ENCODE results near the gene ZNF644.

Gene ZNF644

GRCh38 chr1:90959352-90960206, 62.3 kb downstream of the ZNF644 start:
- H3K9ac ChIP-seq (ENCODE audit: low read length): no peak overlapping the region
- H3K79me2 ChIP-seq (ENCODE audit: low read length): peaks cover 90% of the 10 kb centered on the region
- peaks cover 11% of the 10 kb centered on the region; the same call in 1 of the 2 replicates for H3K4me1 ChIP-seq (ENCODE audit: low read length)
- no peak overlapping the region for H2AFZ ChIP-seq (ENCODE audit: low read length)
- H3K4me3 ChIP-seq (ENCODE audit: low read length): no peak overlapping the region
- no peaks in the 10 kb centered on the region for H3K9me3 ChIP-seq (replicated peaks; ENCODE audit: insufficient read depth, low read length)
- TF ChIP-seq, protein P1, sequence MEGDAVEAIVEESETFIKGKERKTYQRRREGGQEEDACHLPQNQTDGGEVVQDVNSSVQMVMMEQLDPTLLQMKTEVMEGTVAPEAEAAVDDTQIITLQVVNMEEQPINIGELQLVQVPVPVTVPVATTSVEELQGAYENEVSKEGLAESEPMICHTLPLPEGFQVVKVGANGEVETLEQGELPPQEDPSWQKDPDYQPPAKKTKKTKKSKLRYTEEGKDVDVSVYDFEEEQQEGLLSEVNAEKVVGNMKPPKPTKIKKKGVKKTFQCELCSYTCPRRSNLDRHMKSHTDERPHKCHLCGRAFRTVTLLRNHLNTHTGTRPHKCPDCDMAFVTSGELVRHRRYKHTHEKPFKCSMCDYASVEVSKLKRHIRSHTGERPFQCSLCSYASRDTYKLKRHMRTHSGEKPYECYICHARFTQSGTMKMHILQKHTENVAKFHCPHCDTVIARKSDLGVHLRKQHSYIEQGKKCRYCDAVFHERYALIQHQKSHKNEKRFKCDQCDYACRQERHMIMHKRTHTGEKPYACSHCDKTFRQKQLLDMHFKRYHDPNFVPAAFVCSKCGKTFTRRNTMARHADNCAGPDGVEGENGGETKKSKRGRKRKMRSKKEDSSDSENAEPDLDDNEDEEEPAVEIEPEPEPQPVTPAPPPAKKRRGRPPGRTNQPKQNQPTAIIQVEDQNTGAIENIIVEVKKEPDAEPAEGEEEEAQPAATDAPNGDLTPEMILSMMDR (IDR thresholded peaks at IDR 0.05; ENCODE audit: low read length): no peak
- TF ChIP-seq EZH2 (optimal IDR thresholded peaks at IDR 0.05; ENCODE audit: low read depth, low read length): no peak
- TF ChIP-seq EZH2phosphoT487 (IDR thresholded peaks at IDR 0.05; ENCODE audit: low read length): no peak
- no peak overlapping the region for H3K4me2 ChIP-seq (ENCODE audit: low read depth, low read length)
- H3K27ac ChIP-seq (ENCODE audit: low read length): no peak overlapping the region
- peaks cover 39% of the 10 kb centered on the region for H4K20me1 ChIP-seq (ENCODE audit: insufficient read depth, low read length)
- H3K36me3 ChIP-seq (replicated peaks; ENCODE audit: insufficient read depth, low read length): 0 out of 2 replicates have a peak, but pooled peaks cover 3% of the 10 kb centered on the region
- no peaks in the 10 kb centered on the region for H3F3A ChIP-seq (ENCODE audit: insufficient read depth, low read length)
- H3K27me3 ChIP-seq (replicated peaks; ENCODE audit: insufficient read depth, low read length): no peaks in the 10 kb centered on the region
- no peaks in the 10 kb centered on the region for H3K9me2 ChIP-seq (replicated peaks; ENCODE audit: insufficient read depth, low read length)
- no peak for DNase-seq

GRCh38 chr1:90957497-90957896, 64.3 kb downstream of the ZNF644 start:
- Histone ChIP-seq H3K27me3 (replicated peaks; ENCODE audit: insufficient read depth, low read length) (no peaks in the 10 kb centered on the region), H3K9me3 (replicated peaks; ENCODE audit: insufficient read depth, low read length) (no peaks in the 10 kb centered on the region), H4K20me1 (ENCODE audit: insufficient read depth, low read length) (peaks cover 24% of the 10 kb centered on the region), H2AFZ (ENCODE audit: low read length) (no peak overlapping the region), H3K9ac (ENCODE audit: low read length) (no peak overlapping the region), H3K79me2 (ENCODE audit: low read length) (peaks cover 96% of the 10 kb centered on the region), H3K36me3 (replicated peaks; ENCODE audit: insufficient read depth, low read length) (0 out of 2 replicates have a peak, but pooled peaks cover 3% of the 10 kb centered on the region), H3K9me2 (replicated peaks; ENCODE audit: insufficient read depth, low read length) (no peaks in the 10 kb centered on the region), H3K4me1 (ENCODE audit: low read length) (peaks cover 11% of the 10 kb centered on the region; the same call in 1 of the 2 replicates), H3K4me2 (ENCODE audit: low read depth, low read length) (no peak overlapping the region), H3F3A (ENCODE audit: insufficient read depth, low read length) (no peaks in the 10 kb centered on the region), H3K27ac (ENCODE audit: low read length) (no peak overlapping the region), H3K4me3 (ENCODE audit: low read length) (no peak overlapping the region)
- TF ChIP-seq EZH2 (optimal IDR thresholded peaks at IDR 0.05; ENCODE audit: low read depth, low read length): no peak
- TF ChIP-seq, protein P1 (IDR thresholded peaks at IDR 0.05; ENCODE audit: low read length): no peak
- no peak for TF ChIP-seq EZH2phosphoT487 (IDR thresholded peaks at IDR 0.05; ENCODE audit: low read length)
- no peak for DNase-seq

- H3K27me3 ChIP-seq (replicated peaks; ENCODE audit: insufficient read depth, low read length): no peaks in the 10 kb centered on the region
- no peak overlapping the region for H3K4me3 ChIP-seq (ENCODE audit: low read length)
- H3K27ac ChIP-seq (ENCODE audit: low read length): no peak overlapping the region
- H4K20me1 ChIP-seq (ENCODE audit: insufficient read depth, low read length): peaks cover 27% of the 10 kb centered on the region
- H3K79me2 ChIP-seq (ENCODE audit: low read length): peaks cover 100% of the 10 kb centered on the region
- no peaks in the 10 kb centered on the region for H3K9me3 ChIP-seq (replicated peaks; ENCODE audit: insufficient read depth, low read length)
- no peak overlapping the region for H3K4me2 ChIP-seq (ENCODE audit: low read depth, low read length)
- peaks cover 11% of the 10 kb centered on the region; the same call in 1 of the 2 replicates for H3K4me1 ChIP-seq (ENCODE audit: low read length)
- H3F3A ChIP-seq (ENCODE audit: insufficient read depth, low read length): no peaks in the 10 kb centered on the region
- no peak overlapping the region for H2AFZ ChIP-seq (ENCODE audit: low read length)
- H3K36me3 ChIP-seq (replicated peaks; ENCODE audit: insufficient read depth, low read length): 0 out of 2 replicates have a peak, but pooled peaks cover 3% of the 10 kb centered on the region
- DNase-seq: no peak
- no peak overlapping the region for H3K9ac ChIP-seq (ENCODE audit: low read length)
- no peaks in the 10 kb centered on the region for H3K9me2 ChIP-seq (replicated peaks; ENCODE audit: insufficient read depth, low read length)
- TF ChIP-seq EZH2phosphoT487 (IDR thresholded peaks at IDR 0.05; ENCODE audit: low read length) (no peak), EZH2 (optimal IDR thresholded peaks at IDR 0.05; ENCODE audit: low read depth, low read length) (no peak)
- TF ChIP-seq, protein P1 (IDR thresholded peaks at IDR 0.05; ENCODE audit: low read length): no peak
These were observed 66.1 kb downstream of the ZNF644 start for GRCh38 chr1:90955769-90956168.
